HS-27A (cell line): Measurements from ENCODE around the gene SORCS2.

Source experiments
- DNase-seq: peaks from one replicate; pipeline ENCODE4 v3.0.0-alpha.2; 2012; ENCODE audit warnings: low read depth, missing footprints

The SORCS2 gene

DNA sequence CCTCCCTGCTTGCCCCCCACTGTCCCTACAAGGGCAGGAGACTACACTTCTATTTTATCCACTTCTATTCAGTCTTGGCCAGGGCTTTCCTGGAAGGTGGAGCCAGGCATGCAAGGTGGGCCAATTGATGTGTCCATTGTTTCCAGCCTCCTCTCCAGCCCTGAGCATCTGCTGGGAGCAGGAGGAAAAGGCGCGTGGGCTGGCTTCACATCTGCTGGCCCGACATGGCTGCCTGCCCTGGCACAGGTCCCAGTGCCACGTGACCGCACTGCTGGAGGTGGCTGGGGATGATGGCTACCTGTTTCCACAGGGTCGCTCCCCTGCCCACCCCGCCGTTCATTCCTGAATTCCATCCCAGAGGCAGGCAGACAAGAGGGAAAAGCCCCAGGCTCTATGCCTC lies 499.6 kb downstream of the SORCS2 start:
- no peak for DNase-seq

- no peak for DNase-seq
These were observed 500.3 kb downstream of the SORCS2 start for GRCh38 chr4:7692451-7693236.

DNA sequence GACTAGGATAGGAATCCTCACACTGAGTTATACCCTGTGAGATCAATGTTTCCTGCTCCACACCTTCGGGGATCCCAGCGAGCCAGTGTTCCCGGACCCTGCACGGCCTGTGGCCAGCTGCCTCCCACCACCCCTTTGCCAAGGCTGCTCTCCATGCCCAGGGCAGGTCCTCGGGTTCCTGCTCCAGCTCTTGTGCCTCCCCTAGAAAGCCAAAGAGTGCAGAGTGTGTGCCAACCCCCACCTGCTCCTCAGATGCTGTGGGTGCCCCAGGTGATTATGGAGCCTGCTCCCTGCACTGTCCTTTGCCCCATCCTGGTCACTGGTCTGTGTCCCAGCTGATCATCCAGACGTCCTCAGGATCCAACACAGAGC lies 500.9 kb downstream of the SORCS2 start:
- DNase-seq, result no peak

GRCh38 chr4:7693711-7694110 lies 501.4 kb downstream of the SORCS2 start:
- no peak for DNase-seq

- no peak for DNase-seq
These were observed 502.0 kb downstream of the SORCS2 start for GRCh38 chr4:7694324-7694723.

DNA sequence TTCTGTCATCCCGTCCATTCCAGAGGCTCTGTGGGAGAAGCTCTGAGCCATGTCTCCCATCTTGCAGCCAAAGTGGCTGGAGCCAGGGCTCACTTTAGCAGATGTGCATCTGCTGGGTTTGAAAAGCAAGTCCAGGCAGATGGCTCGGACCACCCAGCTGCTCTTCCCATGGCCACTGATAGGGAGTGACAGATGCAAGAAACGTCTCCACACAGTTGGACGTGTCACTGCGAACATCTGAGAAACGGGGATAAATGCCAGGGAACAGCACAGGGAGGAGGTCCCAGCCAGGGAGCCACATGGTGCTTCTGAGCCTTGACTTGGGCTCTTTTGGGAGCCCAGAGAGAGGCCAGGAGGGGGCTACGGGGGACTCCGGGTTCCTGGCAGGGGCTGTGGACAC lies 505.0 kb downstream of the SORCS2 start:
- no peak for DNase-seq

DNA sequence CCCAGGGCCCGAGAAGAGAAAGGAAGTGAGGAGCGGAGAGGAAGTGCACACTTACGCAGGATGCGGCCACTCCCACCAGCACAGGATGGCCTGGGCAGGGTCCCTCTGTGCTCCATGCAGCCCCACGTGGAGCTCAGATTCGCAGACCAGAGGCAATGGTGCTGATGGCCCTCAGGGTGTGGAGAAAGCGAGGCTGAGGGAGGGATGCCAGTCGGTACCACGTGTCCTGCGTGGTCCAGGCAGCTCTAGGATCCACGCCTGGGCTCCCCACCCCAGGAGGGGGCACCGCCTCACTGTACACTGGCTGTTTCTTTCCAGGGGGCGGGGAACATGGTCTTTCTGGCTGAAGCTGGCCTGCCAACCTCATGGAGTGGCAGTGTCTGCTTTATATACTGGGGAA lies 505.5 kb downstream of the SORCS2 start:
- no peak for DNase-seq

GRCh38 chr4:7698584-7698983 lies 506.2 kb downstream of the SORCS2 start:
- DNase-seq, result no peak

DNA sequence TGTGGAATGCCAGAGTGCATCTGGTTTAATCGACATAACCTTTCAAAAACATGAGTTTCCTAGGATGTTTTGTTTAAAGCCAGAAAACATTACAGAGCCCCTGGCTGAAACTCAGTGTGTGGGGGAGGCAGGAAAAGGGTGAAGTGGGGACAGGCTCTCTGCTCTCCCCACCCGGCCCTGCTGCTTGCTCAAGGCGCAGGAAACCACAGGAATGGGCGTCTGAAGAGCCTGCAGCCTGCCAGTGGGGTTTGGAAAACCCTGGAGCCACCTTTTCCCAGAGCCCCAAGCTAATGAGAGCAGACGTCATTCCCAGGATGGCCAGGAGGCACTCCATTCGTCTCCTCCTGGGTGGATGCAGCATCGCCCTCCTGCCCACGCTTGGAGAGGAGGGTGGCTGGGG lies 506.7 kb downstream of the SORCS2 start:
- no peak for DNase-seq

- no peak for DNase-seq
These were observed 507.5 kb downstream of the SORCS2 start for GRCh38 chr4:7699825-7700224.

DNA sequence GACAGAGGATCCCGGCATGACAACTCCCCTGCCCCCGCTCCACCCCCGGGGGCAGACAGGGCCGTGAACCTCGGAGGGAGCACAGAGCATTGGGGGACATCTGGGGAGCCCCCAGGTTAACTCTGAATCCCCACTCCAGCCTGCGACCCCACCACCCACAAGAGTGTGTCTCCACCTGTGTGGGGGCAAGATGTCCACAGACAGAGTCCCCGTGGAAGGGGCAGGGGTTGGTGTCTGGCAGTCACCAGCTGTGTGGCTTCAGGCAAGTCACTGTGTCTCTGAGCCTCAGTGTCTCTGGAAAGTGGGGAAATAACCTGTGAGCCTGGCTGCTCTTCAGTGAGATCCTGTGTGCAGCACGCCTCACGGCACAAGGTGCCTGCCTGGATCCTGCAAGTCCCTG lies 508.3 kb downstream of the SORCS2 start:
- DNase-seq, result no peak

GRCh38 chr4:7701866-7702649 lies 509.7 kb downstream of the SORCS2 start:
- no peak for DNase-seq

GRCh38 chr4:7703688-7704087 lies 511.4 kb downstream of the SORCS2 start:
- no peak for DNase-seq

GRCh38 chr4:7704091-7704490 lies 511.8 kb downstream of the SORCS2 start:
- DNase-seq, result no peak

- DNase-seq, result no peak
These were observed 512.3 kb downstream of the SORCS2 start for GRCh38 chr4:7704625-7705024.

- no peak for DNase-seq
These were observed 512.7 kb downstream of the SORCS2 start for GRCh38 chr4:7705062-7705461.

DNA sequence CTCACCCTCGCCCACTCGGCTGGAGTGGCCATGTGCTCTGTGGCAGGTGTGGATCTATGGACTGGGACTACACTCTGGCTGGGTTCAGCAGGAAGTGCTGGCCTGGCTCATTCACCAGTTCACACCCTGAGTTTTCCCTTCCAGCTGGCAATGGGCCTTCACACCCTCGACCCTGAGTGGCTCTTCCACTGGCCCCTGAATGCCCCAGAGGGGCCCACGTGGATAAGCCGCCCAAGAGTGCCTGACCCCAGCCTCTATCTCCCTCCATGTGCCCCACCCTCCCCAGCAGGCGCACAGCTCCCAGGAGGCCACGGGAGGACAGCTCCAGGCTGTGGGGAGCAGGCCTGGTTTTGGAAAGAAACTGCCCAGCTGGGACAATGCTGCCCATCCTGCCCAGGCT lies 513.3 kb downstream of the SORCS2 start:
- DNase-seq, result no peak

DNA sequence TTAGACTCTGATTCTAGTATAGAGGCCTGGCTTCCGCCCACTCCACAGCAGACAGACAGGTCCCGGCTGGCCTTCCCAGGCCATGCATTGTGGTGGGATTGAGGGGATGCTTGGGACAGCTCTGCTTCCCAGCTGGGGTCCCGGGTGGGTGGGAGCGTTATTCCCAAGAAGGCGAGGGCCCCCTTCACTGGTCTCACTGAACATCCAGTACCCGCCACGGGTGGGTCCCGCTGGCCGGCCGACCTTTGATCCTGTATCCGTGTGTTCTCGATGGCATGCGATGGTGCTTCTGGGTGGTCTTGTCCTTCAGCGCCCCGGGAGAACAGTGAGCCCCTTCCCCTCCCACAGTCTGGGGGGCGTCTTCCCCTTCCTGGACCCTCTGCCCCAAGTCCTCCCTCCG lies 515.9 kb downstream of the SORCS2 start:
- DNase-seq, result no peak

GRCh38 chr4:7708981-7709380 lies 516.6 kb downstream of the SORCS2 start:
- DNase-seq, result no peak

DNA sequence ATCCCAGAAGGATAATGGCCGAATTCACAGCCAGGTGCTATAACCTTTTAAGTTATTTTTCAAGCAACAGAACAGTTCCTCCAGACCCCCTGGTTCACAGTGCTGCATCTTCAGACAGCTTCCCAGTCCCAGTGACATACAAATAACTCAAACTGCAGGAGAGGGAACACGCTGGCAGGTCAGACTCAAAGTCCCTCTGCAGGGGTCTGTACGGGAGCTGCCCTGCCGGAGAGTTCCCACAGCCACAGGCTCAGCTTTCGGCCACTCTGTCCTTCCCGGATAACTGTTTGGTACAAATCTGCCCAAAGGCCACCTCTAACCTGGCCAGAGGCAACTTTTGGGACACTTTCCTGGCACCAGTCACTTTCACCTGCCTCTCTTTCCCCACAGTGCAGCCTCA lies 517.1 kb downstream of the SORCS2 start:
- no peak for DNase-seq

DNA sequence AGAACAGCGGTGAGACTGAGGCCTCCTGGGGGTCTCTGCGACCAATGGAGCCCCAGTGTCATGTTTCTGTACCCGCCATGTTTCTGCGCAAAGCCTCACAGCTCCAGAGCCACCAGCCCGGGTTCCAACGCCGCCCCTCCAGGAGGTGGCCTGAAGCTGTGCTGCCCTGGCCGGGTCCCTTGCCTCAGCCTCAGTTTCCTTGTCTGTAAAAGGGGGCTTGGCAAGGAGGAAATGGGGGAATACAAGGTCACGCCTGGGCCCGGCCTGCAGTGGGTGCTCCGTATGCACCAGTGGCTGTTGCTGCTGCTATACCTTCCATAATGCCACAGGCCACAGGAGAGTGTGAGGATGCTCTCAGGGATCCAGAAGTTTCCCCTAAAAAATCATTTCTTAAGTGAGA lies 517.8 kb downstream of the SORCS2 start:
- no peak for DNase-seq

DNA sequence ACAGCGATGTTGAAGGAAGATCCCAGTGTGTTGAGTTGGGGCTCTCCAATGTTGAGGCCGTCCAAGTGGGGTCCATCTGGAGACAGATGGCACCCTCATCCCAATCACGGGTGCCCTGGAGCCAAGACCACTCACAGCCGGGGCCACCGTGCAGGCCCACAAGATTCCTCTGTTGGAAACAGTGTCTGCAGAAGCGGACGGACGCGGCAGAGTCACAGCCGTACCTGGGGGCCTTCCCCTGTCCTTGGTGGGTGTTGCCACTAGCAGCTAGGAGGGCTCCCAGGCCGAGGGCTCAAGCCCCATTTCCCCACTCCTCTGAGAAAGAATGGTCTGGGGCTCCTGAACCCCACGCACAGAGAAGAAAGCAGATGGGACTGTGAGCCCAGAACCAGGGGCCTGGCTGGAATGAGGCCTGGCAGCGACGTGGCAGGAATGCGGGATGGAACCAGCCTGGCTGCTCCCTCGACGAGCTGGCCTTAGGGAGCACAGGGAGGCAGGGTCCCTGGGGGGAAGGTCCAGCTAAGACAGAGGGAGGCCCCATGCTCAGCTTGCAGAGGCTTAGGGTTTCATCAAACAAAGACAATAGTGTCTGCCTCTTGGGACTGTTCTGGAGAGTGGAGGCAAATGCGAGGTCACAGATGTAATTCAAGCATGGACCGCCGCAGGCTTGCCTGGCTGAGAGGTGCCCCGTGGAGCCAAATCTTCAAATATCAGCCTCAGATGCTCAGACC lies 518.4 kb downstream of the SORCS2 start:
- no peak for DNase-seq
